HG03565 (cell line): Measurements from ENCODE around the gene ANKRD65.

Experiments used
- ATAC-seq: cut with Tn5 transposase; IDR thresholded peaks from one replicate; pipeline ENCODE4 v1.9.1; 2021; ENCODE audit warnings: mild to moderate bottlenecking, moderate library complexity; ENCODE audit not compliant: unreplicated experiment

ANKRD65 gene

DNA sequence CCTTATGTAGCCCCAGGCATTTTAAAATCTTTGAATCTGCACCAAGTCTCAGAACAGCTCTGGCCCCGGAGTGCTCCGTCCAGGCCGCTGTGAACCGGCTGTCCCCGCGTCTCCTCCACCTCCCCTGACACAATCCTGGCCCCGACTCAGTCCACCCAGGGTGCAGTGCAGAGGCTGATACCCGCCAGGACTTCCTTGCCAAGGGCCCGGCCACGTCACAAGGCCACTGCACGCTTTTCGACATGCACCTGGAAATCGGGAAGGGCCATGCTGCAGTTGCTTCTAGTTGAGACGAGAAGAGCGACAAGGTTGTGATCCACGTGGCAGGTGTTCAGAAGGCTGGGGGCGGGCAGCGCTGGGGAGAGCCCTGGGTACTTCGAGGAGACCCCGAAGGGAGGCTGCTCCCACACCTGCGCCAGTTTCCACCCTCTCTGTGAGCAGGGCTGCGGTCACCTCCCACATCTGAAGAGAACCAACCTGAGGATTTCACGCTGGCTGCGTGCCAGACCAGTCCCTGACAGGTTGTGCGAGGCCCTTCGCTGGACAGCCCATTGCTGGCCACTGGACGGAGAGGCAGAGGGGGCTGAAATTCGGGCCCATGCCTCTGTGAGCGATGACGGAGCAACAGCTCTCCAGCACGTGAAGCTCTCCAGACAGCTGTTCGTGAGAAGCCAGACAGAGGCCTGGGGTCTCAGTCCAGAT lies 21.1 kb upstream of the ANKRD65 start:
- no peak for ATAC-seq

DNA sequence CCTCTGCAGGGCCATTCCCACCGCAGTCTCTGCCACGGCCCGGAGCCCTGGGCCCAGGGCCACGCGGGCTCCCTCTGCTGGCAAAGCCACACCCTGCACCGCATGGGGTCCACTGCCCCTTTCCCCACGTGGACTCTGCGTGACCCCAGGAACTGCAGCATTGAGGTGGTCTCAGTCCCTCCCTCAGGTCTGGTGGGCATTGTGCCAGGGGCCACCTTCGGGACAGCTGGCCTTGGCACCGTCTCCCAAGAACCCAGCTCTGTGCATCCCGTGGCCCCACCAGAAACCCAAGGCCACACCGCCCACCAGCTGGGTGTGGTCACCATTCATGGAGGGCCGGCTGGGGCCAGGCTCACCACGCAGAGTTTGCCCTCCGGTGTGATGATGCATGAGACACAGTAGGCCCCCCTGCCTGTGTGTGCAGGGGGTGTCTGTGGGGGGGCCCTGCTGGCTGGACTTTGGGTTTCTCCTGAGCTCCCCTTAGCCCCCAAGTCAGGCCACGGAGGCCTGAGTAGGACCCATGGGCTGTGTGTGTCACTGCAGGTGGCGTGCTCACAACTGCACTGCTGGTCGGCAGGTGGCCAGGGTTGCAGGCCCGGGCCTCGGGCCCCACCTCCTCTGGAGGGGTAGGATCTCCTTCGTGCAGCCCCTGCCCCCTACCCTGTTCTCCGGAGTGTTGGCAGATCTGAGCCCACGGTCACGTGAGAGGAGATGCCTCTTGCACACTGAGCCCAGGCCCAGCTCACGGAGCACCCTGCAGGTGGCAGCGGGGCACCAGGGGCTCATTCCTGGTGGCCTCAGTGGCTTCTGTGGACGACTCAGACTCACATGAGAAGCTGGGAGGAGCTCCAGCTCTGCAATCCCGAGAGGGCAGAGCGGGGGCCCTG lies 20.2 kb upstream of the ANKRD65 start:
- no peak for ATAC-seq

- no peak for ATAC-seq
These were observed 19.4 kb upstream of the ANKRD65 start for GRCh38 chr1:1440262-1441001.

- ATAC-seq = no peak
These were observed 18.6 kb upstream of the ANKRD65 start for GRCh38 chr1:1439546-1440261.

GRCh38 chr1:1438531-1439381 lies 17.7 kb upstream of the ANKRD65 start:
- no peak for ATAC-seq

- no peak for ATAC-seq
These were observed 16.9 kb upstream of the ANKRD65 start for GRCh38 chr1:1437904-1438376.

GRCh38 chr1:1437033-1437903 lies 16.2 kb upstream of the ANKRD65 start:
- no peak for ATAC-seq

DNA sequence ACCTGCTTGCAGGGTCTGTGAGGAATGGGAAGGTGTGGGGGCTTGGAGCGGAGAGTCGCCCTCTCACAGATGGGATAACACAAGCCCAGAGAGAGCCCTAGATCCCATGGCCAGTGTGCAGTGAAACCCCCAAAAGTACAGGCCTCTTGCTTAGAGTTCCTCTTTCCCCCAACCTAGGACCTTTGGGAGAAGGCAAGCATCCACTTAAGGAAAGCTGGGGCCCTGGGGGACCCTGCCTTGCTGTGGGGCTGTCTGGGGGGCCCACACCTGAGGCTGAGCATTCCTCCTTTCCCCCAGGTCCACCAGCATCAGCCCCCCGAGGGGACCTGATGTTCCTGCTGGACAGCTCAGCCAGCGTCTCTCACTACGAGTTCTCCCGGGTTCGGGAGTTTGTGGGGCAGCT lies 15.6 kb upstream of the ANKRD65 start:
- ATAC-seq = no peak

DNA sequence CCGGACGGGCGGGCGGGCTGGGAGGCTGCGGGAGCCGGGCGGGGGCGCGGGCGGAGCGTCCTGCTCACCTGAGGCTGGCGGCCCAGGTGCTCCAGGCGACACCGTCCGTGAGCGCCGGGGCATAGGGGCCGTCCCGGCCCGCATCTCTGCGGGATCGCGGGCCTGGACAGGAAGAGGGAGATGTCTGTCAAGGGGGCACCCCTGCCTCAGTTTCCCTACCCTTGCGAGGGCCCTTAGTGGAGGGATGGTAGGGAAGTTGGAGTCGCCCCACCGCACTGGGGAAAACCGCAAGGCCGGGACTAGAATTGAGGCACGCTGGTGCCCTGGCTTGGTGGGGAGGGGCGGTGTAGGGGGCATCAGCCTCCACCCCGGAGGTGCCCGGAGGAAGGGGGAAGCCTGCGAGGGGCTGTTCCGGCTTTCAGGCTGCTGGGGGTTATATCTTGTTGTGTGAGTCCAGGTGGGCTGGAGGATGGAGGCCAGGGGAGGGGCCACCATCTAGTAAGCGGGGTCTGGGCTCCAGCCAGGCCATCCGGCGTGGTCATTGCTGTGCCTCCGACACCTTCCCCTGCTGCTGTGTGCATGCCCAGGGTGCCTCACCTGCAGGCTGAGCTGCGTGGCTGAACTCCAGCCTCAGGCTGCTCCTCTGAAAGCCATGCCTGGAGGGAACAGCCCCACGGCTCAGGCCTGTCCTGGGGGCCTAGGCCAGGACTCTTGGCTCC lies 15.0 kb upstream of the ANKRD65 start:
- ATAC-seq = no peak

DNA sequence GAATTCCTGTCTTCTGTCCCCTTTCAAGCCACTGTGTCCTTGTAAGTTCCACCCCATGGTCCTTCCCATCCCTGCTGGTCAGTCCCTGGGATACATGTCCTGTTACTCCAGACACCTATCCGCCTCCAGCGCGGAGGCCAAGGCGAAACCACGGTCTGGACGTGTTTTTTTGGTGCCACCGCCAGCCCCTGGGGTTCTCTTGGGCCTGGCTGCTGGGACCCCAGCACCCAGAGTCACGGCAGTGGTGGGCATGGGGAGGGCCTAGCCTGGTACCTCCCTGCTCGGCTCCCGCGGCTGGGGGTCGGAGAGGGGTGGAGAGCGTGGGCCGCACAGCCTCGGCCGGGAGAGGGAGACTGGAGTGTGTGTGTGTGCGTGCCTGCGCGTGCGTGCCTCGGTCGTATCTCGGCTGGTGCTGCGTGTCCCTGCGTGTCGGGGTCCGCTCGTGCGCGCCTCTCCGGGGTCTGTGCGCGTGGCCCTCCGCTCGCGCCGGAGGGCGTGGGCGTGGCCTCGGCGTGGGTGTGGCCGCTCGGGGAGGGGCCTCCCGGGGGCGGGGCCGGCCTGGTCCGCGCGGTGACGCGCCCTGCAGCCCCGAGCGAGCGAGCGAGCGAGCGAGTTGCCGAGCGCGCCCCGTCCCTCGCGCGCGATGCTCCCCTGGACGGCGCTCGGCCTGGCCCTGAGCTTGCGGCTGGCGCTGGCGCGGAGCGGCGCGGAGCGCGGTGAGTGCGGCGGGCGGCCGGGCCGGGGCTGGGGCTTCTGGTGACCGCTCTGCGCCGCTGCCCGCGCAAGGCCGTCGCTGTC lies 14.2 kb upstream of the ANKRD65 start, which contains the start of gene VWA1:
TSS of gene VWA1 (plus strand) at position 585 of the 798 bp plus-strand sequence. CDS start at position 644, 59 bp downstream.
- ATAC-seq = no peak

GRCh38 chr1:1434824-1435105 lies 13.7 kb upstream of the ANKRD65 start:
- no peak for ATAC-seq

DNA sequence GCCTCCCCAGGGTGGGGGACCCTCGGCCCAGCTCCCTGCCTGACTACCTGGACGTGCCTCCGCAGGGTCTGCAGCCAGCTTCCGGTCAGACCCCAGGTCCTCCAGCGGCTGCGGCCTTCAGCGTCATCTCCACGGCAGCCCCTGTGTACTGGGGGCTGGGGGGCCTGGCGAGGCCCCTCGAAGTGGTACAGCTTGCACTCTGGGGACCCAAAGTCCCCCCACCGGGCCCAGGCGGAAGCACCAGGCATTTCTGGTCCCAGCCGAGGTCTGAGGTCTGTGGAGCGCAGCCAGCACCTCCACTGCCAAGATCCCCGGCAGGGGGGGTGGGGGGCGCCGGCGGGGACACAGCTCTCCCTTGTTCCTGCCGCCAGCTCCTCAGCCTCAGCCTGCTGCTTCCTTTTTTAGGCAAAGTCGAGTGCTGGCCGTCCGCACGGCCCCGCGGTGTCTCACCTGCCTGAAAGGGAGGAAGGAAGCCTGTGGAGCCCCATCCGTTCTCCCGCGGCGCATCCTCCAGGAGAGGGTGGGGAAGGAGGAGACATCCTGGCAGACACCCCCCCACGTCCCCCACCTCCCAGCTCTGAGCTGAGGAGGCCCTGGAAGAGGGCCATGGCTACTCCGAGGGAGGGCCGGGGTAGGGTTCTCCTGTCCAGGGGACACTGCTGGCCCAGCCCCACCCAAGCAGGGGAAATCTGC lies 13.2 kb upstream of the ANKRD65 start:
- ATAC-seq = no peak

DNA sequence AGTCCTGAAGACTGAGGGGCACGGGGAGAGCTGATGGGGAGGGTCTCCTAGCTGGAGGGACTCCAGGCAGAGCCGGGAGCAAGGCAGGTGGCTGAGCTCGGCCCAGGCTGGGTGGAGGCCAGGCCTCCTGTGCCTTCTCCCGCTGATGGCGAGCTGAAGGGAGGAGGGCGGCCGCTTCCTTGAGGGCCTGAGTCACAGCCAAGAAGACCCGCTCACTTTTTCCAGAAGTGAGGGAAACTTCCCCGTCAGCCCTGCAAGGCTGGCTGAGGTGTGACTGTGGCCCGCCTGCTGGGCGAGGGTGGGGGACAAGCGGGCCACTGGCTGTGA lies 12.7 kb upstream of the ANKRD65 start:
- no peak for ATAC-seq

DNA sequence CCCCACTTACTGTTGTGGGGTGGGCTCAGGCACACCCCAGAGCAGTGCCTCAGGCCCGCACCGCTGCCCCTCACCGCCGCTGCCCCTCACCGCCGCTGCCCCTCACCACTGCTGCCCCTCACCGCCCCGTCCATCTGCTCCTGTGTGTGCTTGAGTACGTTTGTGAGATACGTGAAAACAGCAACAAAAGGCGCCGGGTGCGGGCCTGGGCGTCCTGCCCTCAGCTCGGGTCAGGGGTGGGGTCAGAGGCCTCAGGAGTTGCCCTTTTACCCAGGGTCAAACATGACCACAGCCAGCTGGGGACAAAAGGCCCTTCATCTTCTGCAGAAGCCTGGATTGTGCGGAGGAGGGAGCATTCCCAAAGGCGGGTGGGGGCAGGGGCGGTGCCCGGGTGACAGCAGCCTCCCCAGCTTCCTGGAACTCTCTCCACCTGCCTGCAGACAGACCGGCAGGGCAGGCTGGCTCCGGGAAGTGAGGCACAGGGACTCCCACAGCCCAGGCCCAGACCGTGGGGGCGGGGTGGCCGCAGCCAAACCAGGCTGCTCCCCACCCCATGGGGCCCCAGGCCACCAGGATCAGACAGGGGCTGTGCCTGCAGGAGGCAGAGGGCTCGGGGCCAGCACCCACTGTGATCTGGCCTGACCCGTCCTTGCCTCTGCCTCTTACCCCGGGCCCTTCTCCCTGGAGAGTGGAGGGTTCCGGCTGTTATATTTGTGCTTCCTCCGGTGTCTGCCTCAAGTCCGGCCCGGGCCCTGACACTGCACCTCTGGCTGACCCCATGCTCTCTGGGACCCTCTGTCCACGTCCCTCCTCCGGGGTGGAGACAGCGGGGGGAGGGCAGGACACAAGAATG lies 12.1 kb upstream of the ANKRD65 start:
- no peak for ATAC-seq

- ATAC-seq = no peak
These were observed 11.3 kb upstream of the ANKRD65 start for GRCh38 chr1:1432274-1432950.

GRCh38 chr1:1431845-1432273 lies 10.8 kb upstream of the ANKRD65 start:
- no peak for ATAC-seq
